ENCODE results near the gene PPIP5K2.

DNA sequence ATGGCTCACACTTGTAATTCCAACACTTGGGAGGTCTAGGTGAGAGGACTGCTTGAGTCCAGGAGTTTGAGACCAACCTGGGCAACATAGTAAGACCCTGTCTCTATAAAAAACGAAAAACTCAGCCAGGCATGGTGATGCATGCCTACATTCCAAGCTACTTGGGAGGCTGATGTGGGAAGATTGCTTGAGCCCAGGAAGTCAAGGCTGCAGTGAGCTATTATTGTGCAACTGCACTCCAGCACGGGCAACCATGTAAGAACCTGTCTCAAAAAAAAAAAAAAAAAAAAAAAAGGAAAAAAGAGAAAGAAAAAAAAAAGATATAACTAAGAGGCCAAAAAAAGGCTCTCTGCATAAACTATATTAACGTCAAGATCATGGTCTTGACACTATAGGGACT is 27.4 kb upstream of the PPIP5K2 start:
- TF ChIP-seq, protein P1, sequence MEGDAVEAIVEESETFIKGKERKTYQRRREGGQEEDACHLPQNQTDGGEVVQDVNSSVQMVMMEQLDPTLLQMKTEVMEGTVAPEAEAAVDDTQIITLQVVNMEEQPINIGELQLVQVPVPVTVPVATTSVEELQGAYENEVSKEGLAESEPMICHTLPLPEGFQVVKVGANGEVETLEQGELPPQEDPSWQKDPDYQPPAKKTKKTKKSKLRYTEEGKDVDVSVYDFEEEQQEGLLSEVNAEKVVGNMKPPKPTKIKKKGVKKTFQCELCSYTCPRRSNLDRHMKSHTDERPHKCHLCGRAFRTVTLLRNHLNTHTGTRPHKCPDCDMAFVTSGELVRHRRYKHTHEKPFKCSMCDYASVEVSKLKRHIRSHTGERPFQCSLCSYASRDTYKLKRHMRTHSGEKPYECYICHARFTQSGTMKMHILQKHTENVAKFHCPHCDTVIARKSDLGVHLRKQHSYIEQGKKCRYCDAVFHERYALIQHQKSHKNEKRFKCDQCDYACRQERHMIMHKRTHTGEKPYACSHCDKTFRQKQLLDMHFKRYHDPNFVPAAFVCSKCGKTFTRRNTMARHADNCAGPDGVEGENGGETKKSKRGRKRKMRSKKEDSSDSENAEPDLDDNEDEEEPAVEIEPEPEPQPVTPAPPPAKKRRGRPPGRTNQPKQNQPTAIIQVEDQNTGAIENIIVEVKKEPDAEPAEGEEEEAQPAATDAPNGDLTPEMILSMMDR (IDR thresholded peaks at IDR 0.05), result no peak
- no peak for TF ChIP-seq POLR2A (IDR thresholded peaks at IDR 0.05)

Measured in thyroid gland (tissue), 4 donors.